Progenitor cell of endocrine pancreas (in vitro differentiated cells): ENCODE measurements around the gene ID4. TPM values are rescaled to one million over a fixed set of nuclear protein-coding genes. Genes with fewer than 3 reads are reported as not detected.

Source experiments
- DNase-seq: peaks from one replicate; pipeline ENCODE4 v3.0.0; 2021; ENCODE audit warnings: low spot score; ENCODE audit not compliant: unreplicated experiment
- H3K27ac Mint-ChIP-seq: 2 replicates; pipeline ENCODE4 v1.8.0; 2021; ENCODE audit warnings: mild to moderate bottlenecking, moderate library complexity, mixed read lengths
- H3K27me3 Mint-ChIP-seq: 2 replicates; pipeline ENCODE4 v1.8.0; 2021; ENCODE audit warnings: mixed read lengths
- H3K36me3 Mint-ChIP-seq: 2 replicates; pipeline ENCODE4 v1.8.0; 2022; ENCODE audit warnings: mixed read lengths; ENCODE audit not compliant: insufficient read depth
- H3K4me1 Mint-ChIP-seq: 2 replicates; pipeline ENCODE4 v1.8.0; 2021; ENCODE audit warnings: low read depth, mixed read lengths
- H3K4me3 Mint-ChIP-seq: 2 replicates; pipeline ENCODE4 v1.8.0; 2021; ENCODE audit warnings: low read depth, mild to moderate bottlenecking, moderate library complexity, mixed read lengths
- H3K9me3 Mint-ChIP-seq: 2 replicates; pipeline ENCODE4 v1.8.0; 2021; ENCODE audit warnings: low read depth, mixed read lengths
- total RNA-seq: library from RNA; stranded (reverse); gene quantifications from 2 replicates; pipeline ENCODE4 v1.2.1, GENCODE V29; 2021
- TF ChIP-seq, protein P1 (sequence below): fragments of 200-600 bp; sonication (generic); IDR thresholded peaks from one replicate; pipeline ENCODE4 v1.5.0; 2021; ENCODE audit warnings: antibody characterized with exemption, mild to moderate bottlenecking; ENCODE audit not compliant: unreplicated experiment

Gene ID4
- total RNA-seq, 1 donor from 2014 or later = 47.9 TPM

DNA sequence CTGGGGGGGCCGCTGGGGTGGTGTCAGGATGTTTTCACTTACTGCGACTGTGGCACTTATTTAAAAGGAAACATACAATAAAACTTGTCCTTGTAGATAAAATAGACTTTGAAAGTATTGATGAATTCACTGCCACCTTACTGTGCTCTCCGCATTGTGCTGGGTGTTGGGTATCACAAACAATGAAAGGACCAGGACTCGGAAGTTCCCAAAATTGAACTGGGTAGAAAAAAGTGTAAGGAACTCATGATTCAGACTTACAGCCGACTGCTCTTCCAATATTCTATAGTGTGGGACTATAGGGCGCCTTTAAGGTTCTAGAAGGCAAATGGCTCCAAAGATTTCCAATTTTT, 32.1 kb upstream of the ID4 start:
- peaks cover 2% of the 10 kb centered on the region for H3K9me3 Mint-ChIP-seq
- no peaks in the 10 kb centered on the region for H3K27me3 Mint-ChIP-seq
- TF ChIP-seq, protein P1, sequence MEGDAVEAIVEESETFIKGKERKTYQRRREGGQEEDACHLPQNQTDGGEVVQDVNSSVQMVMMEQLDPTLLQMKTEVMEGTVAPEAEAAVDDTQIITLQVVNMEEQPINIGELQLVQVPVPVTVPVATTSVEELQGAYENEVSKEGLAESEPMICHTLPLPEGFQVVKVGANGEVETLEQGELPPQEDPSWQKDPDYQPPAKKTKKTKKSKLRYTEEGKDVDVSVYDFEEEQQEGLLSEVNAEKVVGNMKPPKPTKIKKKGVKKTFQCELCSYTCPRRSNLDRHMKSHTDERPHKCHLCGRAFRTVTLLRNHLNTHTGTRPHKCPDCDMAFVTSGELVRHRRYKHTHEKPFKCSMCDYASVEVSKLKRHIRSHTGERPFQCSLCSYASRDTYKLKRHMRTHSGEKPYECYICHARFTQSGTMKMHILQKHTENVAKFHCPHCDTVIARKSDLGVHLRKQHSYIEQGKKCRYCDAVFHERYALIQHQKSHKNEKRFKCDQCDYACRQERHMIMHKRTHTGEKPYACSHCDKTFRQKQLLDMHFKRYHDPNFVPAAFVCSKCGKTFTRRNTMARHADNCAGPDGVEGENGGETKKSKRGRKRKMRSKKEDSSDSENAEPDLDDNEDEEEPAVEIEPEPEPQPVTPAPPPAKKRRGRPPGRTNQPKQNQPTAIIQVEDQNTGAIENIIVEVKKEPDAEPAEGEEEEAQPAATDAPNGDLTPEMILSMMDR = no peak
- H3K4me1 Mint-ChIP-seq = peaks cover 23% of the 10 kb centered on the region
- H3K27ac Mint-ChIP-seq = peak overlapping the region; percentile 99
- H3K36me3 Mint-ChIP-seq = no peaks in the 10 kb centered on the region
- DNase-seq = no peak
- H3K4me3 Mint-ChIP-seq = peak overlapping the region; percentile 92

- Mint-ChIP-seq H3K27me3 (no peaks in the 10 kb centered on the region), H3K9me3 (no peaks in the 10 kb centered on the region), H3K4me3 (no peak overlapping the region), H3K27ac (no peak overlapping the region), H3K36me3 (no peaks in the 10 kb centered on the region), H3K4me1 (peaks cover 28% of the 10 kb centered on the region)
- TF ChIP-seq, protein P1 = no peak
- no peak for DNase-seq
Observed at GRCh38 chr6:19806971-19807396, 30.2 kb upstream of the ID4 start.

GRCh38 chr6:19811397-19812079, 25.6 kb upstream of the ID4 start:
- peak overlapping the region; percentile 96 for H3K27ac Mint-ChIP-seq
- H3K9me3 Mint-ChIP-seq = peaks cover 4% of the 10 kb centered on the region

DNA sequence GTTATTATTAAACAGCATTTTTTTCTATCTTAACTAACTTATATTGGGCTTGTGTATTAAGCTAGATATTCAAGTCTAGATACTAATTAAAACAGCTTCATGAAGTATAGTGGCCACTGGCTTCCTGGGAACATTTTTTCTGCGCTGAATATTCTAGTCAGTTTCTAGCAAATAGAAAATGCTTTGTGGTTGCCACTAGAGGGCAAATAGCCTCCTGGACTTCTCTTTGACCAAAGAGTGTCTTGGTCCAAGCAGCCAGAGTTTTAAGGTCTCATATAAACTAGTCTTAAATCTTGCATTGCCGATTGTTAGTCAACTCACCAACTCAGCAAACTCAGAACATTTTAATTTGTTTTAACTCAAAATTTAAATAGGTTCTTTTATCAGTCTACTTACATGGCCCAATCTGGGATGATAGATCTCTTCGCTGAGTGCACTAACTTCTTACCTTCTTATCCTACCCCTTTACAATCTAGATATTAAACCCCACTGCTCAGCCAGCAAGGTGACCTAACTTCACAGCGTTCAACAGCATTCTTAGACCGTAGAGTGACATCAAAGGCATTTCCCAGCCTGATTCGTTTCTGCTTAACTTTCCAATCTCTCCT, 24.6 kb upstream of the ID4 start:
- H3K36me3 Mint-ChIP-seq = peaks cover 1% of the 10 kb centered on the region
- H3K9me3 Mint-ChIP-seq = peaks cover 4% of the 10 kb centered on the region
- TF ChIP-seq, protein P1 = peak; percentile 77
- no peak overlapping the region for H3K4me3 Mint-ChIP-seq
- no peaks in the 10 kb centered on the region for H3K27me3 Mint-ChIP-seq
- DNase-seq = no peak
- H3K27ac Mint-ChIP-seq = no peak overlapping the region
- peaks cover 12% of the 10 kb centered on the region for H3K4me1 Mint-ChIP-seq

More at GRCh38 chr6:19811397-19812079, 25.6 kb upstream of the ID4 start:
- DNase-seq = no peak
- H3K27me3 Mint-ChIP-seq = no peaks in the 10 kb centered on the region
- H3K4me3 Mint-ChIP-seq = peak overlapping the region; percentile 51
- H3K36me3 Mint-ChIP-seq = peaks cover 1% of the 10 kb centered on the region
- peaks cover 12% of the 10 kb centered on the region for H3K4me1 Mint-ChIP-seq
- TF ChIP-seq, protein P1 = no peak

DNA sequence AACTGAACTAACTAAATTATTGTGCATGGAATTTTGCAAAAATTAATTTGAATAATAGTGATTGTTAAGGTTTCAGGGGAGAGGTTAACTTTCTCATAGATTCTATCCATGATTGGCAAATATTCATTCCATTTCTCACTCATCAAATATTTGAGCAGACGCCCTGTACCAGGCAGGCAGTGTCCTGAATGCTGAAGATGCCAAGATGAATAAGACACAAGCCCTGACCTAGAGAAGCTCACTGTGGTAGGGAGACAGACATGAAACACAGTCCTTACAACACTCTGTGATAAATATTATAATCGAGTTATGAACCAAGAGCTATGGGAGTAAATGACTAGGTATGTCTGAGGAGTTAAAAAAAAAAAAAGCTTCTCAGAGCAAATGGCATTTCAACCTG, 18.4 kb upstream of the ID4 start:
- TF ChIP-seq, protein P1 = no peak
- peaks cover 1% of the 10 kb centered on the region for H3K4me1 Mint-ChIP-seq
- peaks cover 1% of the 10 kb centered on the region for H3K36me3 Mint-ChIP-seq
- H3K9me3 Mint-ChIP-seq = peaks cover 4% of the 10 kb centered on the region
- H3K27me3 Mint-ChIP-seq = no peaks in the 10 kb centered on the region
- H3K27ac Mint-ChIP-seq = no peak overlapping the region
- DNase-seq = no peak
- no peak overlapping the region for H3K4me3 Mint-ChIP-seq
